ENCODE results near the gene TMEM9B.

GRCh38 chr11:9004183-9004926, 40.1 kb upstream of the TMEM9B start:
- TF ChIP-seq CTCF (IDR thresholded peaks at IDR 0.05; ENCODE audit: low read depth, low read length) = no peak
- TF ChIP-seq POLR2A (IDR thresholded peaks at IDR 0.05; ENCODE audit: extremely low read depth, insufficient read length) = no peak
- TF ChIP-seq MAX (IDR thresholded peaks at IDR 0.05; ENCODE audit: low read depth, low read length) = no peak
- no peak for TF ChIP-seq MYC (IDR thresholded peaks at IDR 0.05; ENCODE audit: low read depth, low read length)
